HL-60/S4 (cell line): Measurements from ENCODE around the gene VAC14.

Experiments used
- in situ Hi-C: fragments of 300-500 bp; cut with MboI; formaldehyde crosslinking; loops from 2 replicates; pipeline ENCODE4 v1.14.3; 2022; ENCODE audit warnings: low sequenced_read_pairs

The VAC14 gene

GRCh38 chr16:70766176-70766575, 34.8 kb downstream of the VAC14 start:
- in situ Hi-C loops: no loop called here

DNA sequence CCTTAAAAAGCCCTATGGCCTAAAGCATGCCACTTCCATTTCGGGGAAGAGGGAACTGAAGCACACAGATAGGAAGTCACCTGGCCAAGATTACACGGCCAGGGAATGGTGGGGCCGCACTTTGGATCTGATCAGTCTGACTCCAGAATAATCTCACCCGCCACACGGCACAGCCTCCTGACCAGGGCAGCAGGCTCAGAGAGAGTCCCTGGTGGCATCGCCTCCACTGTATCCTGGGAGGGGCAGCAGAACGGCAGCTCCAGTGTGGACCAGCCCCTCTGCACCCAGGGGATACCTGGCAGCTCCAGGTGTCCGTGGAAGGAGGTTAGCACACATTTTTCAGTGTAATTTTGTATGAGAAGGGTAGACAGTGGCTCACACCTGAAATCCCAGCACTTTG, 35.5 kb downstream of the VAC14 start:
- in situ Hi-C loops: no loop called here

- in situ Hi-C loops: no loop called here
Measured at GRCh38 chr16:70764632-70765031, 36.3 kb downstream of the VAC14 start.

DNA sequence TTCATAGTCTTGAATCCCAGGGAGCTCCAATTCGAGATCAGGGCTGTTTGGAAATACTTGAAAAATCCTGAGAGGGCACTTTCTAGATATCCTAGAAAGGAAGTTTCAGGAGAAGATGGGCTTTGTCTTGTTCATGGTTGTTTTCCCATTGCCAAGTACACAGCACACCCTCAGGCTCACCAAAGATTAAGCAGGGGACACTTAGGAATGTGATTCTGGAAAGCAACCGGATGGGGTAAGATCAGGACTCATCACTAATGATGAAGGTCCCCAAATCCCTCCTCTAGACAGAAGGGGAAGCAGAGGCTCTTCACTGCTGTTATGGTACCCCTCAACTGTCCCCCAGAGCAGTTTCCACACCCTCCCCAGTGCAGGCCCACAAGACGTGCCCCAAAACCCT, 40.7 kb downstream of the VAC14 start:
- in situ Hi-C loops: no loop called here

GRCh38 chr16:70759666-70760065, 41.3 kb downstream of the VAC14 start:
- in situ Hi-C loops: no loop called here

- in situ Hi-C loops: no loop called here
Measured at GRCh38 chr16:70758786-70759185, 42.2 kb downstream of the VAC14 start.

- in situ Hi-C loops: no loop called here
Measured at GRCh38 chr16:70757183-70757582, 43.8 kb downstream of the VAC14 start.

- in situ Hi-C loops: no loop called here
Measured at GRCh38 chr16:70756071-70756470, 44.9 kb downstream of the VAC14 start.

- in situ Hi-C loops: no loop called here
Measured at GRCh38 chr16:70754851-70755600, 45.9 kb downstream of the VAC14 start.

DNA sequence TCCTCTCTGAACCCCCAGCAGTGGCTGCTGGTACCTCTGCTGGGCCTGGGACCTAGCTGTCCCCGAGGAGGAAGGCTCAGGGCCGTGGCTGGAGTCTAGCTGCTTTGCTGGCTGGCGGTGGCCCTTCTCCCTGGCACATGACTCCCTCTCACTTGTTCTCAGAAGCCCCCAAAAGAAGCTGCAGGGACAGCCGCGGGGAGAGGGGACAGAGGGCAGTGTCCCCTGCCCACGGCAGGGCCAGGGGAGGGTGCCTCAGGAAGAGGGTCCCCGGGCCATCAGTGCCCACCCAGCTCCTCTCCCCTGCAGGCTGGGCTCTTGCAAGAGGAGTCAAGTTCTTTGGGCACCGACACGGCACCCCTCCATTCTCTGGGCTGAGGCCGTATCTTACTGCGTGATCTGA, 46.6 kb downstream of the VAC14 start:
- in situ Hi-C loops: no loop called here

GRCh38 chr16:70753694-70754325, 47.1 kb downstream of the VAC14 start:
- in situ Hi-C loops: no loop called here

GRCh38 chr16:70753228-70753627, 47.7 kb downstream of the VAC14 start:
- in situ Hi-C loops: no loop called here

DNA sequence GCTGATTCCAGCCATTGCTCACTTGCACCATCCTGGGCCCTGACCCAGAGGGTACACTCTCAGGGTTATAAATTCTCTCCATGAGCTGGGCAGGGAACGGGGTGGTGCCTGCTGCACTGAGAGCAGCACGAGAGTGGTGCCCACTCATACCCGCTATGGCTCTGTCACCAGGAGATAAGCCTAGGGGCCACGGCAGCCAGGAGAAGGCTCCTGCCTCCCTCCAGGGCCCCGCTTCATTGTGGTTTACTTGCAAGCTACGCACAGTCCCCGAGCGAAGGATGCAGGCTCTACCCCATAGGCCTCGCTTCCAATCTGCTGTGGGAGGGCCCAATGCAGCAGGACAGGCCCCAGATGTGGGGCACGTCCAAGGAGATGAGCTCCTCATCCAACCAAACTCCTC, 48.5 kb downstream of the VAC14 start:
- in situ Hi-C loops: no loop called here

DNA sequence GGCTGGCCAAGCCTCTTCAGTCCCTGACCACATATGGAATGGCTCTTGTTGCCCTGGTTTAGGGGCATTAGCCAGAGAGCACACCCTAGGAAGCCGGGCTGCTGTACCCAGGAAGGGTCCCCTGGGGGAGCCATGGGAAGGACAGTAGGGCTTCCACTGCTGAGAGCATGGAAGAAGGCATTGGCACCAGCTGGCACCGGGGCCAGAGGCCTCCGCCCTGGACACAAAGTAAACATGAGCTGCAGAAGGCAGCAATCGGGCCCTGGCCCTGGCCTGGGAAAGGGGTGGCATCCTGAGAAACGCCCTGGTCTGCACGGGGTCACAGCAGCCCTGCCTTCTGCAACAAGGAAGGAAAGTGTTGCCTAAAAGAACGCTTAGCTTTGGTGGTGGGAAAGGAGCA, 49.4 kb downstream of the VAC14 start:
- in situ Hi-C loops: no loop called here

DNA sequence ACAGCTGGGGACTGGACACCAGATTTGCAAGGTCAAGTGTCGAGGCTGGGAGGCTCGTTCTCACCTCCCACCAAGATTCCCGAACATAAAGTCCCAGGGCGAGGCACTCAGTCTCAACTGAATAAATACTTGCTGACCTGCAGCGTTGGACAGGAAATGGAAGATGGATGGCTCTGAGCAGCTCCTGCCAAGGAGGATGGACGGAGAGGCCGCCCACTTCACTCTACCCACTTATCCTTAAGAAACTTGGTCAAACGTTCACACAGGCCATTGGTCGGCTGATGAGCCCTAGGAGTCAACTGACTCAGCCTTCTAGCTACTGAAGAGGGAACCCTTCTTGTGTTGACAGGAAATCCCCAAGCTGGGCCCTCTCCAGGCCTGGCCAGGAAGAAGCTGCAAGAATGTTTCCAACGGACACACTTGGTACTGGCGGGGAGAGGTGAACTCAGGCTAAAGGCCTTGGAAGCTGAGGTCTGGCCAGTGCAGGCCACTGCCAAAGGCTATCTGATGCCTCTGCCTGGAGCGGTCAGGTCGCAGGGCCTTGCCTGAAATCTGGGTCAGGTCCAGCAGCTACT, 50.0 kb downstream of the VAC14 start:
- in situ Hi-C loops: no loop called here

- in situ Hi-C loops: no loop called here
Measured at GRCh38 chr16:70749681-70750601, 51.0 kb downstream of the VAC14 start.

DNA sequence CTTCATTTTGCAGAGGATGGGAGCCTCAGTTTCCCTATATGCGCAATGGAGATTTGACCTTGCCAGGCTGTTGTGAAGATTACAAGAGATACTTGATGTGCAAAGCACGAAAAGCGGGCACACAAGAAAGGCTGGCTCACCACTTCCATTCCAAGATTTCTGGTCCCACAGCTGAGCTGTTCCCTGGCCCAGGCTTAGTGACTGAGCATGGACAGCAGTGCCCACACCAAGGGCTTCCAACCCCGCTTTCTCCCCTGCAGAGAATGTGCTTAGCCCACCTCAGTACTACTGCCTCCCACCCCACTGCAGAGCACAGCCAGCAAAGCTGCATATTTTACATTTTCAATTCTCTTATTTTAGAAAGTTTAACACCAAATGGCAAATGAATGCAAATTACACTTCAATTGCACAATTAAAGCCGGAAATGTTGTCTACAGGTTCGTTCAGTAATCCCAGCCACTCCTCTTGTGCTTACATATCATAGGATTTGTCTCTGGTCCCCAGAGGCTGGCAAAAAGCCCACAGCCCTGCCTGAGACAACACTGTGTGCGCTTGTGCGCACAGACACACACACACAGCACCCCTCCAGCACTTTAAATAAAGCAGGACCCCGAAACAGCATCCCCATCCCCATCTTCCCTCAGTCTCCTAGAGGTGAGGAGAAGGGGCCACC, 51.8 kb downstream of the VAC14 start:
- in situ Hi-C loops: no loop called here

- in situ Hi-C loops: no loop called here
Measured at GRCh38 chr16:70747703-70748631, 53.0 kb downstream of the VAC14 start.

- in situ Hi-C loops: no loop called here
Measured at GRCh38 chr16:70746708-70747424, 54.1 kb downstream of the VAC14 start.
